CD4-positive, alpha-beta T cell treated with Interleukin-6 for 4 hours (primary cell): ENCODE results near the gene COL16A1.

Experiments used
- DNase-seq: peaks from one replicate; pipeline ENCODE4 v3.0.0-alpha.2; 2020; ENCODE audit warnings: mixed read lengths

COL16A1 gene

GRCh38 chr1:31621498-31621820, 82.4 kb downstream of the COL16A1 start:
- no peak for DNase-seq

- no peak for DNase-seq
Measured at GRCh38 chr1:31620631-31621497, 83.0 kb downstream of the COL16A1 start.

GRCh38 chr1:31618916-31619846, 84.6 kb downstream of the COL16A1 start:
- no peak for DNase-seq

GRCh38 chr1:31617916-31618746, 85.7 kb downstream of the COL16A1 start:
- DNase-seq = peak; percentile 49

GRCh38 chr1:31617218-31617915, 86.5 kb downstream of the COL16A1 start, which contains the start of gene HCRTR1:
Gene HCRTR1, plus strand, starts transcription at chr1:31617689. Its CDS starts 1,504 bp downstream, at chr1:31619193.
- no peak for DNase-seq

- DNase-seq = no peak
Measured at GRCh38 chr1:31615939-31616338, 87.9 kb downstream of the COL16A1 start.

- no peak for DNase-seq
Measured at GRCh38 chr1:31615414-31615813, 88.4 kb downstream of the COL16A1 start.

- DNase-seq = no peak
Measured at GRCh38 chr1:31614414-31615005, 89.3 kb downstream of the COL16A1 start.

- no peak for DNase-seq
Measured at GRCh38 chr1:31609514-31610118, 94.2 kb downstream of the COL16A1 start.

- DNase-seq = no peak
Measured at GRCh38 chr1:31607360-31607759, 96.5 kb downstream of the COL16A1 start.

- DNase-seq = no peak
Measured at GRCh38 chr1:31605908-31606427, 97.8 kb downstream of the COL16A1 start.
